Aorta (tissue), 5 donors: Measurements from ENCODE around the gene LMO3. TPM values are rescaled to one million over a fixed set of nuclear protein-coding genes. Genes with fewer than 3 reads are reported as not detected.

ENCODE experiments used
- ATAC-seq: fragments of 200-7000 bp; cut with Tn5 transposase; one replicate; pipeline ENCODE4 v1.9.1; 2022; ENCODE audit warnings: moderate library complexity; ENCODE audit not compliant: low FRiP score
- DNase-seq, 2 donors: peaks; one replicate each; pipeline ENCODE4 v3.0.0-alpha.2; 2020
- H3K27ac ChIP-seq, 2 donors: one replicate each; pipeline ENCODE4 v1.5.1; 2013; ENCODE audit warnings: low read length in 2 of 2, mild to moderate bottlenecking in 2 of 2, moderate library complexity in 2 of 2, control low read depth in 1 of 2, inconsistent platforms in 1 of 2, low read depth in 1 of 2
- H3K27me3 ChIP-seq, 2 donors: one replicate each; pipeline ENCODE4 v1.6.1; 2013; ENCODE audit warnings: control low read depth in 1 of 2, low read length in 1 of 2, mild to moderate bottlenecking in 1 of 2, moderate library complexity in 1 of 2; ENCODE audit not compliant: insufficient read depth in 2 of 2, control insufficient read depth in 1 of 2
- H3K36me3 ChIP-seq, 2 donors: one replicate each; pipeline ENCODE4 v1.6.1; 2013; ENCODE audit warnings: control low read depth in 1 of 2, low read length in 1 of 2, mild to moderate bottlenecking in 1 of 2; ENCODE audit not compliant: insufficient read depth in 2 of 2, control insufficient read depth in 1 of 2
- H3K4me1 ChIP-seq, 2 donors: one replicate each; pipeline ENCODE4 v1.6.1; 2013; ENCODE audit warnings: low read length in 2 of 2, control low read depth in 1 of 2, mild to moderate bottlenecking in 1 of 2, moderate library complexity in 1 of 2; ENCODE audit not compliant: insufficient read depth in 2 of 2, control insufficient read depth in 1 of 2
- H3K4me3 ChIP-seq, 2 donors: one replicate each; pipeline ENCODE4 v1.5.1; 2013; ENCODE audit warnings: low read length in 2 of 2, control low read depth in 1 of 2, mild to moderate bottlenecking in 1 of 2
- H3K9me3 ChIP-seq: one replicate; pipeline ENCODE4 v1.6.1; 2013; ENCODE audit warnings: mild to moderate bottlenecking, low read length; ENCODE audit not compliant: control insufficient read depth
- WGBS, 2 donors: extraction: QIAGEN DNeasy Blood & Tissue Kit; methylation state at CpG; one replicate each; pipeline ENCODE4 v1.1.7; 2013; 5-methylcytosine and 5-hydroxymethylcytosine counted together
- intact Hi-C, 2 donors: fragments of 100-400 bp; cut with DNase I; formaldehyde crosslinking; loops; one replicate each; pipeline versions ENCODE4 v1.14.2 to v1.15.0; 2022
- polyA plus RNA-seq, 2 donors: library from polyadenylated mRNA; stranded (reverse); fragments of 200-250 nt; gene quantifications; one replicate each; pipeline ENCODE4 v1.2.3, GENCODE V29; 2013
- total RNA-seq, 2 donors: library from RNA; stranded (reverse); fragmentation: NEBNext Ultra II Directional; extraction: Animal tissue kit (Norgen Biotek cat#: 25700); gene quantifications; one replicate each; pipeline ENCODE4 v1.2.1, GENCODE V29; 2021
- donor health status: healthy with polysubstance abuse.
- donor health status: Bipolar disorder and iron deficiency.
- donor health status: DM: no; HTN: no; CAD: no.
- donor health status: DM: no; HTN: no; CAD: no.
- donor health status: DM: yes; HTN: yes; CAD: no.

LMO3 gene
- total and polyA plus RNA-seq, 4 donors = 8.1 to 28.2 (median 18.9) TPM

DNA sequence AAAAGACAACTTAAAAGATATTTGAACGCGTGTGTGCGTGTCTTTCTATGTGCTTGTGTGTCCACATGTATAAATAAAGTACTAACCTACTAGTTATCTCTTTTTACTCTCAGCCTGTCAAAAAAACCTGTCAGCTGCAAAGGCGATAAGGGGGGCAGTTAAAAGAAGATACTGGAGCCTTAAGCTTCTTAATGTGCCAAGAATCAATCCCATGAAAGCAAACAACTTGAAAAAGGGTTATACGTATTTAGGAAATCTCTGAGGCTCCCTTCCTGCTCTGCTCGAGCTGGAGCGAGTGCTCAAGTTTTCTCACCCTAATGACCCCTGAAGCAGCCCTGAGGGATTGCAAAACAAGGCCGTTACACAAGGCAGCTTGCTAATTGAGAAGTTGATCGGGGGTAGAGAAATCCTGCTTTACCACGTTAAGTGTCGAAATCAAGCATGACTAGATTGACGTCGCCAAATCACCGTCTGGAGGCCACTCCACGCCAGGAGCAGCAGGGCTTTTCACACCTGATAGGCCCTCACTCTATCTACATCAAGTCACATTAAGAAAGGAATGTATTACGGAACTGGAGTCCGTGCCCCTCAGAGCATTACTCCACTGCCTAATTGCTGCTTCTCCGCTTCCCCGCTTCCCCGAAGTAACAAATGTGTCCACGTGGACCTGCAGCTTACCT lies 32.4 kb downstream of the LMO3 start:
- intact Hi-C loops = no loop called here
- 38 to 43% methylated on average over 21 of the region's 21 CpGs for WGBS, 2 donors
- DNase-seq = no peak
- Histone ChIP-seq H3K36me3 (no peaks in the 10 kb centered on the region), H3K4me3 (no peak overlapping the region), H3K27me3 (no peaks in the 10 kb centered on the region), H3K9me3 (no peaks in the 10 kb centered on the region), H3K4me1 (no peaks in the 10 kb centered on the region), H3K27ac (no peak overlapping the region)
- ATAC-seq = no peak

DNA sequence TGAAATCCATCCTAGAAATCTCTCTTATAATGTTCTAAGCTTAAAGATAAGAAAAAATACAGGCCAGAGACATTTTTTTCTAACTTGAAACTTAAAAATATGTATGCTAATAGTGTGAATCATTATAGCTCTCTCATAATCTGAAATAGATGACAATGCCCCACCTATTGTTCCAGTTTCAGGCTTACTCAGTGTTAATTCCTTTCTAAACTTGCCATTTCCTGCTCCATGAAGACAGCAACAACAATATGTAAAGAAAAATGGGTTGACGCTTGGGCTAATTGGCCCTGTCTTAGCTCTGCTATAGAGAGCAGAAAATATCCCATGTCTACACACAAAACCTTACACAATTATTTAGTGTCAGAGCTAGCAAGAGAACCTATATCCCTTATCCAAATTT lies 37.1 kb downstream of the LMO3 start:
- Histone ChIP-seq H3K27ac (no peak overlapping the region), H3K4me3 (no peak overlapping the region), H3K4me1 (no peaks in the 10 kb centered on the region), H3K36me3 (no peaks in the 10 kb centered on the region), H3K9me3 (no peaks in the 10 kb centered on the region), H3K27me3 (no peaks in the 10 kb centered on the region)
- DNase-seq (no peak), ATAC-seq (no peak)
- WGBS, 2 donors = 54 to 68% methylated on average over 1 of the region's 1 CpG
- intact Hi-C loops = no loop called here

DNA sequence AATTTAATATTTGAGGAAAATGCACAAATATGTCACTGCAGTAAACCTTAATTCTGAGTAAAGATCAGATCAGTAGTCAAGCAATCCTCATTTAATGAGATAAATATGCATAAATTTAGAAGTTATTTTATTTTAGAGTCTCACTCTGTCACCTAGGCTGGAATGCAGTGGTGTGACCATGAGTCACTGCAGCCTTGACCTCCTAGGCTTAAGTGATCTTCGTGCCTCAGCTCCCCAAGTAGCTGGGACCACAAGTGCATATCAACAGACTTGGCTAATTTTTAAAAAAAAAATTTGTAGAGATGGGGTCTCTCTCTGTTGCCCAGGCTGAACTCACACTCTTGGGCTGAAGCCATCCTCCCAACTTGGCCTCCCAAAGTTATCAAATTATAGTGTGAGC lies 41.3 kb downstream of the LMO3 start:
- ATAC-seq (no peak), DNase-seq (no peak)
- Histone ChIP-seq H3K4me1 (no peaks in the 10 kb centered on the region), H3K27ac (no peak overlapping the region), H3K9me3 (no peaks in the 10 kb centered on the region), H3K36me3 (no peaks in the 10 kb centered on the region), H3K27me3 (no peaks in the 10 kb centered on the region), H3K4me3 (no peak overlapping the region)
- intact Hi-C loops = no loop called here
- WGBS, 2 donors = 69 to 70% methylated on average over 1 of the region's 1 CpG

DNA sequence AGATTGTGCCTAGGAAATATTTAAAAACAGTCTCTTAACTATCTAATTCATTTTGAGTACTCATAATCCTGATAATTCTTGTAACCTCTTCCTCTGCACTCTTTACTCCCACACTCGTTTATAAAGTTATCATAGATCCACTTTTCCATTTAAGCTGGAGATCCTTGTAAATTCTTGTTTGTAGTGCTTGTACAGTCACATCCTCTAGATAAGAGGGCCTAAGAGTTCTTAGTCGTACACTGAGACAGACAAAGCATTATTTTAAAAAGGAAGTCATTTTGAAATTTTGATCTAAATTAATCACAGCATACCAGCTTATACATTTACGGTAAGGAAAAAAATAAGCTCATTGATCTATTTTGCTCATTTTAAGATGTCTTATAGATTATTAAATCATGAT lies 42.5 kb downstream of the LMO3 start:
- Histone ChIP-seq H3K36me3 (no peaks in the 10 kb centered on the region), H3K4me1 (no peaks in the 10 kb centered on the region), H3K27ac (no peak overlapping the region), H3K9me3 (no peaks in the 10 kb centered on the region), H3K4me3 (no peak overlapping the region), H3K27me3 (no peaks in the 10 kb centered on the region)
- WGBS, 2 donors = 69 to 71% methylated on average over 3 of the region's 3 CpGs
- DNase-seq (no peak), ATAC-seq (no peak)
- intact Hi-C loops = no loop called here

DNA sequence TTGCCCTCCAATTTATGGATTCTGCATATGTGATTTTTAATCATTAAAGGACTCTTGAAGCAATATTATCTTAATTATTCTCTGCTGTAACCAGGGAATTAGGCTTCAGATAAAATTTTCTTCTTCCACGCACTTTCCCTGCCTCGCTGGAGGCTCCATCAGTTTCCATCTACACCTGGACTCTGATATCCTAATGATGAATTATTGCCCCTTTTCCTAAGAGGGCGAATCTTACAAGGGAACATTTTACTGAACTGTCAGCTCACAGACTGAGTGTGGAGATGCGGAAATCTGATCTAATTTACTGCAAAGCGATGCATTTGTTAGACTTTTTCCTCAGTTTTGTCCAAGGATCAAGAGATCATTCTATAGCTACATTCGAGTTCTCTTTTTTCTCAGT lies 43.0 kb downstream of the LMO3 start:
- intact Hi-C loops = no loop called here
- ATAC-seq = no peak
- no peak for DNase-seq

DNA sequence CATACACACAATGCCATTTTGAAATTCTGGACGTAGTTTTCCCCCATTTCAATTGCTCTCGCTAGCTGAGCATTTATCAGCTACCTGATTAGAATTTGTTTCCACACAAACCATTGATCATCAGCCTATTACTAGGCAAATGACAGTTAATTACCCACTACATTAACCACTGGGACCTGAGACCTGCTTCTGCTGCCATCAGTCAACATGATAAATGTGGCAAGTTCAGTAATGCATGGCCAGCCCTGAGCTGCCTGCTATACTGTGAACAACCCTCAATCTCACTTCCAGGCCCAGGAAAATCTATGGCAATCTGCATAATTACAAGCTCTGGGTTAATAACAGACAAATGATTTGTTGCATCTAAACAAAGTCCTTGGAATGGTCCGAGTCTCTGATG lies 43.5 kb downstream of the LMO3 start:
- DNase-seq (no peak), ATAC-seq (no peak)

More for the DNA sequence above, 43.0 kb downstream of the LMO3 start:
- no peaks in the 10 kb centered on the region for H3K9me3 ChIP-seq
- H3K27me3 ChIP-seq = no peaks in the 10 kb centered on the region
- H3K27ac ChIP-seq = no peak overlapping the region
- 78 to 81% methylated on average over 6 of the region's 6 CpGs for WGBS, 2 donors
- H3K4me3 ChIP-seq = no peak overlapping the region
- no peaks in the 10 kb centered on the region for H3K4me1 ChIP-seq
- H3K36me3 ChIP-seq = no peaks in the 10 kb centered on the region

DNA sequence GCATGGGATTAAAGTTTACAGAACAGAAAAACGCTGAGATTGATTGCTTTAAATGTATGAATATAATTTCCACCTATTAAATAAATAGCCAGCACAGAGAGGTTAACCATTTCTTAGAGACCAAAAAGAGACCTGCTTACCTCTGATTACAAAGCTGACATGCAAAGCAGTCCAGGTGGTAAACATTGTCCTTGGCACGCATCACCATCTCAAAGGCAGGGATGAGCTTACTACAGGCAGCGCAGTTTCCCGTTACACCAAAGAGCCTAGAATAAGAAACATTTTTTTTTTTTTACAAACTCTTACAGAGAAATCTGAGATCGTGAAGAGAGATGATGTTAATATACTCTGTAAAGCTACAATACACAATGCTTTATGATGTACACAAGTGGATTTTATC lies 45.7 kb downstream of the LMO3 start:
- Histone ChIP-seq H3K36me3 (no peaks in the 10 kb centered on the region), H3K4me1 (no peaks in the 10 kb centered on the region), H3K4me3 (no peak overlapping the region), H3K9me3 (no peaks in the 10 kb centered on the region), H3K27ac (no peak overlapping the region), H3K27me3 (no peaks in the 10 kb centered on the region)
- 68% methylated on average over 5 of the region's 5 CpGs for WGBS, 2 donors
- intact Hi-C loops = no loop called here
- ATAC-seq (no peak), DNase-seq (no peak)

More for the DNA sequence above, 43.5 kb downstream of the LMO3 start:
- Histone ChIP-seq H3K36me3 (no peaks in the 10 kb centered on the region), H3K27ac (no peak overlapping the region), H3K27me3 (no peaks in the 10 kb centered on the region), H3K4me1 (no peaks in the 10 kb centered on the region), H3K4me3 (no peak overlapping the region), H3K9me3 (no peaks in the 10 kb centered on the region)
- intact Hi-C loops = no loop called here
- WGBS, 2 donors = 65 to 76% methylated on average over 3 of the region's 3 CpGs

DNA sequence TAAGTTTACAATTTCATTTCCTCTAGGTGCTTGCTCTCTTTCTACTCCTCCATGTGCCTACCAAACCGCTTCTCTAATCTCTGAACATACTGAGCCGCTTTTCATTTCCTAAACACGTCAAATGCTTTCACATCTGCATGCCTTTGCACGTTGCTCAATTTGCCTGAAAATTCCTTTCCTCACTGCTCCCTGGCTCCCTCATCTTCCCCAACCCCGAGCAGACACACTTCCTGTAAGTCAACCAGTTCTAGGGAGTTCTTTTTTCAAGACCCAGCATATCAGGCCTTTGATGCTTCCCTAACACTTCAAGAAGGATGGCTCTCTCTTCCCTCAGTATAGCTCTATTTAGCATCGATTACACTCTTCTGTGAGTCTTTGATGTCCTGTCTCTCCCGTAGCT lies 50.3 kb downstream of the LMO3 start:
- H3K4me3 ChIP-seq = no peak overlapping the region
- no peaks in the 10 kb centered on the region for H3K27me3 ChIP-seq
- H3K4me1 ChIP-seq = no peaks in the 10 kb centered on the region
- DNase-seq (no peak), ATAC-seq (no peak)
- H3K27ac ChIP-seq = no peak overlapping the region
- H3K36me3 ChIP-seq = no peaks in the 10 kb centered on the region
- intact Hi-C loops = no loop called here
- 25 to 28% methylated on average over 7 of the region's 7 CpGs for WGBS, 2 donors
- H3K9me3 ChIP-seq = no peaks in the 10 kb centered on the region

DNA sequence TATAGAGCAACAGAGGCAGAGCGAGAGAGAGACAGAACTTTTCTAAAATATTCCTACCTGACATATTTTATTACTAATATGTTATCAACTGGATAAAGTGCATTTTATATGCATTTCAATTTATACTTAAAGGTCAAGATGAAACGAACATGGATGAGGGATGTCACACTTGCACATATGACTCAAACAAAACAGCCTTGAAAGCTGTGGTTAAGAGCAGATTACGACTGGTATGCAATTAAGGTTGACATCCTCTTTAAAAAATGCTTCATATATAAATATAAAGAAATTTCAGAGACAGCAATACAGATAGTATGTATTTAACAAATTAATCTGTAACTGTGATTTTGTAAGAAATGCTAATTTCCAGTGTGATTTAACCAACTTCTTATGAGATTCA lies 52.5 kb downstream of the LMO3 start:
- H3K4me3 ChIP-seq = no peak overlapping the region
- intact Hi-C loops = no loop called here
- DNase-seq (no peak), ATAC-seq (no peak)
- H3K4me1 ChIP-seq = no peaks in the 10 kb centered on the region
- WGBS, 2 donors = 71% methylated on average over 3 of the region's 3 CpGs
- no peaks in the 10 kb centered on the region for H3K27me3 ChIP-seq
- no peaks in the 10 kb centered on the region for H3K9me3 ChIP-seq
- H3K27ac ChIP-seq = no peak overlapping the region
- no peaks in the 10 kb centered on the region for H3K36me3 ChIP-seq
